Muscle of leg (tissue), 11 donors: ENCODE results near the gene FAM171A1. TPM values are rescaled to one million over a fixed set of nuclear protein-coding genes. Genes with fewer than 3 reads are reported as not detected.
"Not testable (repeated sequence)": the region's sequence is repeated elsewhere in the genome, so short reads cannot be mapped to it uniquely, and the experiment has no call there.

Experiments used
- DNase-seq: peaks from one replicate; pipeline ENCODE4 v3.0.0; 2013
- H3K27ac ChIP-seq: one replicate; pipeline ENCODE4 v1.5.1; 2013; ENCODE audit warnings: mild to moderate bottlenecking, low read length, control low read depth
- H3K27me3 ChIP-seq: one replicate; pipeline ENCODE4 v1.6.1; 2013; ENCODE audit warnings: low read length; ENCODE audit not compliant: control insufficient read depth, insufficient read depth
- H3K36me3 ChIP-seq: one replicate; pipeline ENCODE4 v1.6.1; 2013; ENCODE audit warnings: low read length; ENCODE audit not compliant: control insufficient read depth, insufficient read depth
- H3K4me1 ChIP-seq: one replicate; pipeline ENCODE4 v1.6.1; 2013; ENCODE audit warnings: low read length; ENCODE audit not compliant: control insufficient read depth, insufficient read depth
- H3K4me3 ChIP-seq: one replicate; pipeline ENCODE4 v1.5.1; 2013; ENCODE audit warnings: low read length, control low read depth
- H3K9me3 ChIP-seq: replicated peaks from 2 replicates; pipeline ENCODE4 v1.6.1; 2013; ENCODE audit warnings: low read depth, low read length; ENCODE audit not compliant: control insufficient read depth
- WGBS: methylation state at CpG from one replicate; pipeline ENCODE4 v1.1.5; 2013; ENCODE audit warnings: missing lambda C conversion rate; ENCODE audit not compliant: insufficient coverage; 5-methylcytosine and 5-hydroxymethylcytosine counted together
- polyA plus RNA-seq, 8 donors: library from polyadenylated mRNA; unstranded; fragments of 120-200 nt; gene quantifications; one replicate each; pipeline versions ENCODE4 v1.2.1 to v1.2.3, GENCODE V29; 2013; ENCODE audit warnings: inconsistent platforms in 1 of 8, low replicate concordance in 1 of 8; ENCODE audit not compliant: insufficient read length in 8 of 8, insufficient read depth in 1 of 8
- total RNA-seq: library from RNA; stranded (reverse); fragments of 120-200 nt; gene quantifications from one replicate; pipeline ENCODE4 v1.2.4, GENCODE V29; 2013

The FAM171A1 gene
- total and polyA plus RNA-seq, 9 donors: 19.6 to 50.9 (median 35.3) TPM

DNA sequence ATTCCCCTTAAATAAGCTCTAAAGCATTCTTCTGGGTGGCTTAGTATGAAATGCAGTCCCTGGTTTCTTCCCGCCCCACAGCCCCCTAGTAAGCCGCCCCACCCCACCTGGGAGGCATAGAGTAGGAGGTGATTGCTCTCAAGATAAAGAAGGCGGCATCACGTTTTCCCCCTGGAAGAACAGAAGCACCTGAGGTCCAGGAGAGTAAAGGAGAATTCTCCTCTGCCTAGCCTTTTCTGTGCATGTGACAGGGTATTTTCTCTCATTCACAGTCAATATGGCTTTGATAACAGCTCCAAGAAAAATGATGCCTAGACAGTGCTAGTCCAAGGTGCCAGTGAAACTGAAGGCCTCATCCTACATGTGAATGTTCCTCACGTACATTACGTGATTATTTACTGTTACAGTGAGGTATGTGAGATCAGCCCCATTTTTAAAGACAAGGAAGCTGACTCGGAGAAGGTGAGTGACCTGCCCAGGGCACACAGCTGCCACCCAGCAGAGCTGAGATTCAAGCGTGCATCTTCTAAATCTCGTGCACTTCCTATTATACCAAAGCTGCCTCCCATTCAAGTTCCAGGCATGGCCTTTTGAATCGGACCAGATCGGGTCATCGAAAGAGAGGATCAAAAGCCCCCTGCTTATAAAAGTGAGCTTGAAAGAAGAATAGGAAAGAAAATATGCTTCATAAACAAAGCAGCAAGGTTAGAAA, 59.4 kb downstream of the FAM171A1 start:
- H3K36me3 ChIP-seq: no peaks in the 10 kb centered on the region
- 100% methylated on average over 2 of the region's 12 CpGs for WGBS
- DNase-seq: no peak
- H3K4me3 ChIP-seq: no peak overlapping the region
- no peaks in the 10 kb centered on the region for H3K9me3 ChIP-seq
- H3K4me1 ChIP-seq: peaks cover 24% of the 10 kb centered on the region
- no peak overlapping the region for H3K27ac ChIP-seq
- H3K27me3 ChIP-seq: no peaks in the 10 kb centered on the region

DNA sequence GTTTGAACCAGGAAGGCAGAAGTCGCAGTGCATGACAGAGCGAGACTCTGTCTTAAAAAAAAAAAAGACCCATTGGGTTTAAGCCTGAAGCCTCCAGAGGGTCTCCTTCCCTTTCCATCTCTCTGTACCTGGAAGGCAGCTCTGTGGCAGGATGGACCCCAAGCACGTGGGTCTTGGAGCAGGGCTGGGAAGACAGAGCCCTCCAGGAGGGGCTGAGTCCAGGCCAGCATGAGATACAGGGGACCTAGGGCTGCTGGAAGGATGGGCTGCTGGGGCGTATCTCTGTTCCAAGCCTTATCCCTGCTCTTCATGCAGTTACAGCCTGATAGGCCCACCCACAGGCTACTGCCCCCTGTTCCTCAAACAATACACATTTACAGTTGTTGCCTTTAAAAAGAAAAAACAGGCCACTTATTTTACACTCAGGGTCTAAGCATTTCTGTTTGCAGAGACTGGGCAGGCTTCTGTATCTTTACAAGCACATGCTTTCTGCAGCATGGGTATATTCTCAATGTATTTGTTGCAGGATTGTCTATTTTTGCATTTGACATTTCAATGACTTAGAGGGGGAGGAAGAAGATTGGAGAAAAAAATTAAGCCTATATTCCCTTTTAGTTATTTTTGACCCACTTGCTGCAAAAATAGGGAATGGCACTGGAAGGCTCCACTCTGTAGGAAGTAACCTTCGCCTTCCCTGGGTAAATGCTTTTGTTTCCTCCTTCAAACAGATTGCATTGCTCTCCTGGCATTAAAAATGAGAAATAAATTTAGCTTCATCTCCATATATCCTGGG, 60.1 kb downstream of the FAM171A1 start:
- no peaks in the 10 kb centered on the region for H3K9me3 ChIP-seq
- no peak overlapping the region for H3K4me3 ChIP-seq
- no peaks in the 10 kb centered on the region for H3K36me3 ChIP-seq
- H3K27ac ChIP-seq: no peak overlapping the region
- 87% methylated on average over 2 of the region's 5 CpGs for WGBS
- H3K4me1 ChIP-seq: peaks cover 20% of the 10 kb centered on the region
- H3K27me3 ChIP-seq: no peaks in the 10 kb centered on the region
- DNase-seq: no peak

DNA sequence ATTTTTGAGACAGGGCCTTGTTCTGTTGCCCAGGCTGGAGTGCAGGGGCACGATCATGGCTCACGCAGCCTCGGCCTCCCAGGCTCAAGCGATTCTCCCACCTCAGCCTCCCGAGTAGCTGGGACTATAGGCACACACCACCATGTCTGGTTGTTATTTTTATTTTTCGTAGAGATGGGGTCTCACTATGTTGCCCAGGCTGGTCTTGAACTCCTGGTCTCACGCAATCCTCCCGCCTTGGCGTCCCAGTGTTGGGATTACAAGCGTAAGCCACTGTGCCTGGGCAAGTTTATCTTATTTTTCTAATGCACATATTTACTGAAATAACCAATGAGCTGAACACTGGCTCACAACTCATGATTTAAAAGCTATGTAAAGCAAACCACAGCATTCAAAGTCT, 61.9 kb downstream of the FAM171A1 start:
- Histone ChIP-seq H3K27me3 (no peaks in the 10 kb centered on the region), H3K36me3 (no peaks in the 10 kb centered on the region), H3K27ac (no peak overlapping the region), H3K4me3 (no peak overlapping the region), H3K4me1 (peaks cover 19% of the 10 kb centered on the region), H3K9me3 (no peaks in the 10 kb centered on the region)
- WGBS: 96% methylated on average over 4 of the region's 10 CpGs
- no peak for DNase-seq

DNA sequence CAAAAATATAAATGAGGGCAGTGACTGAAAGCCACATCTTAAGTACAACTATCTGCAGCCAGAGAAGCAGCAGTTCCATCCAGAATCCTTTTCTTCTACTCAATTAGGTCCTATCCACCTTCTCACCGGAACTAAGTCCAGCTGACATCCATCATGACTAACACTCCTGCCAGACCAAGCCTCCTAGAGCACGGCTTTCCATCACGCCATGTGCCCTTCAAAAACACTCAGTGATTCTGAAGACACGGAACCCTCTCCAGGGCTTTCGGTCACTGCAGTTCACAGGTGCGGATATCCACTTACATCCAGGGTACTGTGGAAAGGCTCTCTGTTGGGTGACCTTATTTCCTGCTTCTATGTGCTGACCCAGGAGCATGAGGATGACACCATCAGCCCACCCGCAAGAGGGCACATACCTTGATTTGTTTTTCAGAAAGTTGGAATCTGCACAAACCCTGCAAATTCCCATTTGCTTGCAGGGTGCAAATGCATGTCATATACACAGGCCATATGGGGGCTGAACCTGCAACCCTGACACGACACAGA, 64.3 kb downstream of the FAM171A1 start:
- H3K27ac ChIP-seq: no peak overlapping the region
- H3K27me3 ChIP-seq: no peaks in the 10 kb centered on the region
- H3K4me3 ChIP-seq: no peak overlapping the region
- no peak for DNase-seq
- H3K4me1 ChIP-seq: peaks cover under 1% of the 10 kb centered on the region
- no peaks in the 10 kb centered on the region for H3K9me3 ChIP-seq
- WGBS: 93% methylated on average over 8 of the region's 8 CpGs
- H3K36me3 ChIP-seq: no peaks in the 10 kb centered on the region

DNA sequence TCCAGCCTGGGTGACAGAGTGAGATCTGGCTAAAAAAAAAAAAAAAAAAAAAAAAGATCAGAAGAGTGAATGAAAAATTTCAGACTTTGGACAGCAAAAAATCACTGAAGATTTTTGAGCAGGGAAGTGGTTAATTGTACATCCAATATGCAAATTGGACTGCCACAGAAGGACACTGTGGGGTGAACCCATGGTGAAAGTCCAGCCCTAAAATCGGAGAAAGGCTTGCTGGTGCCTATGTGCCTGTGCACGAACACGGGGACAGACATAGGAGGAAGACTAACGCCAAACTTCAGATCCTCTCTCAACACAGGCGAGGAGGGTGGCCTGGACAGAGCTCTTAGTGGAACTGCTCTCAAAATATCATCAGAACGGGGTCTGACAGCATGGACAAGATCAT, 65.5 kb downstream of the FAM171A1 start:
- no peak for DNase-seq
- no peak overlapping the region for H3K27ac ChIP-seq
- no peak overlapping the region for H3K4me3 ChIP-seq
- H3K4me1 ChIP-seq: peaks cover 3% of the 10 kb centered on the region
- 93% methylated on average over 2 of the region's 6 CpGs for WGBS
- no peaks in the 10 kb centered on the region for H3K36me3 ChIP-seq
- no peaks in the 10 kb centered on the region for H3K9me3 ChIP-seq
- H3K27me3 ChIP-seq: no peaks in the 10 kb centered on the region

DNA sequence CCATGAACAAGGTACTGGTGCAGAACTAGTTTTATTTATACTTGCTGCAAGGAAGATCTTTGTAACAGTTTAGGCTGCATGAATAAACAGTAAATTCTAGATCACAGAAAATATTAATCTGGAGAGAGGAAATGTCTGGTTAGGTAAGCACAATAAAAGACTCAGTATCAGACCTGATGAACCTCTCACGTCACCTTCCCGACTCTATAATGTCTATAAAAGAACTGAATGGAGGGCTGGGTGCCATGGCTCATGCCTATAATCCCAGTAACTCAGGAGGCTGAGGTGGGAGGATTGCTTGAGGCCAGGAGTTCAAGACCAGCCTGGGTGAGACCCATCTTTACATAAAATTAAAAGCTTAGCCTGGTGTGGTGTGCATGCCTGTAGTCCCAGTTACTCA, 65.9 kb downstream of the FAM171A1 start:
- Histone ChIP-seq H3K27me3 (no peaks in the 10 kb centered on the region), H3K27ac (no peak overlapping the region), H3K4me1 (peaks cover 3% of the 10 kb centered on the region), H3K36me3 (no peaks in the 10 kb centered on the region), H3K4me3 (no peak overlapping the region), H3K9me3 (no peaks in the 10 kb centered on the region)
- no CpG with 5 or more reads among the region's 2 CpGs for WGBS
- no peak for DNase-seq

DNA sequence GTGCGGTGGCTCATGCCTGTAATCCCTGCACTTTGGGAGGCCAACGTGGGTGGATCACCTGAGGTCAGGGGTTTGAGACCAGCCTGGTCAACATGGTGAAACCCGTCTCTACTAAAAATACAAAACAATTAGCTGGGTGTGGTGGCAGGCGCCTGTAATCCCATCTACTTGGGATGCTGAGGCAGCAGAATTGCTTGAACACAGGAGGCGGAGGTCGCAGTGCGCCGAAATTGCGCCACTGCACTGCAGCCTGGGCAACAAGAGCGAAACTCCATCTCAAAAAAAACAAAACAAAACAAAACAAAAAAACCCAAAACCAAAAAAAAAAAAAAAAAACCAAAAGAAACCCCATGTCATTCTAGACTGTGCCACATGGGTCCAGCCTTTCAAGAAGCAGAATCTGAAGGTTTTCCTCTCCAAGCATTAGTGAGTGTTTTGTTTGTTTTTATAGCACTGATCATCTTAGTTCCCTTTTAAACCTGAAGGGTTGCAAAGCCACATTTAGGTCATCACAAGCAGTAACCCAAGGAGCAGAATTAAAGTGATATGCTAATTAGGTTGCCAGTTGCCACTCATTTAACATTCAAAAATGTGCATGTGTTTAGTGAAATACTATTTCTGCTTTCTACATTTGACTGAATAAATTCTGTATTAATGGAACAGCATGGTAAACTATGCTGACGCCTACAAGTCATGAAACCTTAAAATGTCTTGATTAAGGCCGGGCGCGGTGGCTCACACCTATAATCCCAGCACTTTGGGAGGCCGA, 68.7 kb downstream of the FAM171A1 start:
- H3K9me3 ChIP-seq, H3K4me3 ChIP-seq: not testable (repeated sequence)

DNA sequence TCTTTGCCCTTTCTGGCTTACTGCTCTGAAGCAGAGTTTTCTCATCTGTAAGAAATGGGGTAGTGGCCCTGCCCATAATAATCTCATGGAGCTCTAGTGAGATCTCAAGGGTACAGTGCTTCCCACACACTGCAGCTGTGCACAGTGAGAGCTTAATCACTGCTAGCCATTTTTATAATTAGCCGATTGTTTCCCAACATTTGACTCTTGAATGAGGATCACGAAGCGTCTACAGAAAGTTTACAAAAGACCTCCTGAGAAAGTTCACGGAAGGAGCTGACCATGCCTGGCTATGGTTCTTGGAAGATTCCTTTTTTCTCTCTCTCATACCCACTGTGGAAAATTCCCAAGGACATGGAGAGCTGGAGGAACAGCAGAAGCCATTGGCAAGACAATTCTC, 70.4 kb downstream of the FAM171A1 start:
- Histone ChIP-seq H3K27ac (no peak overlapping the region), H3K36me3 (no peaks in the 10 kb centered on the region), H3K27me3 (no peaks in the 10 kb centered on the region), H3K4me1 (peaks cover 3% of the 10 kb centered on the region), H3K9me3 (no peaks in the 10 kb centered on the region), H3K4me3 (no peak overlapping the region)
- peak; percentile 52 for DNase-seq
- WGBS: 43% methylated on average over 3 of the region's 4 CpGs

More for the DNA sequence above, 68.7 kb downstream of the FAM171A1 start:
- not testable (repeated sequence) for H3K27ac ChIP-seq, H3K36me3 ChIP-seq, H3K4me1 ChIP-seq, DNase-seq, H3K27me3 ChIP-seq
- whole genome bisulfite sequencing: 96% methylated on average over 10 of the region's 15 CpGs

DNA sequence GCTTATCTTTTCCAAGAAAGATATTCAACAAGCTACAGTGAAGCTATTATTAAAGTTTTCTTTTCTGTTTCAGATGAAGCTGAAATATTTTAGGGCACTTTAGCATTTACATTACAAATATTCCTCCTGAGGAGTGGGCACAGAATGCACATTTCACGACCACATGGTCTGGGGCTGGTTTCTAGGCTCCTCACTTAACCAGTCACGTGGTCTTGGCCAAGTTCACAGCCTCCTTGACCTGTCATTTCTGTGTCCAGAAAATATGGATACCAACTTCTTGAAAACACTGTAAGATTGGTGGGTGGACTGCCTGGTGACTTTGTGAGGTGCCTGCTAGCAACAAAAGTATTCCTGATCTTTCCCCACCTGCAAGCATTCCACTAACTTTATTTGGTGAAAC, 70.9 kb downstream of the FAM171A1 start:
- no peaks in the 10 kb centered on the region for H3K9me3 ChIP-seq
- H3K36me3 ChIP-seq: no peaks in the 10 kb centered on the region
- H3K27ac ChIP-seq: no peak overlapping the region
- peaks cover 5% of the 10 kb centered on the region for H3K4me1 ChIP-seq
- DNase-seq: no peak
- no peaks in the 10 kb centered on the region for H3K27me3 ChIP-seq
- no CpG with 5 or more reads among the region's 2 CpGs for WGBS
- no peak overlapping the region for H3K4me3 ChIP-seq

DNA sequence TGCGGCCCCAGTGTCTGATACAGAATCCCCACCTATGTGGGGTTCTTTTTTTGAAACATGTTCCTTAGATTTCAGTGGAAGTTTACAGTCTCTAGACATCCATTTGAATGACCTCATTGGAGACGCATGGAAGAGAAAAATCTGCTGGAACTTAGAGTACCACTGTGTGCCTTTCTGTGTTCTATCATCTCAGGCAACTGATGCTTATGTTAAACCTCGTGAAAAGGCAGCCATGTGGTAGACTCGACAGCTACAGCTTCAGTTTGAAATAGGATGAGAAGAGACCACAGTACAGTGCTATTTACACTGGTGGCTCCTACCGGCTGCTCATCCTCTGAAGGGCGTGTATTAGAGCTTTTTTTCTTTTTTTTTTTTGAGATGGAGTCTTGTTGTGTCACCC, 74.4 kb downstream of the FAM171A1 start:
- no peaks in the 10 kb centered on the region for H3K27me3 ChIP-seq
- peaks cover 12% of the 10 kb centered on the region for H3K4me1 ChIP-seq
- H3K4me3 ChIP-seq: no peak overlapping the region
- no peaks in the 10 kb centered on the region for H3K36me3 ChIP-seq
- no peak overlapping the region for H3K27ac ChIP-seq
- H3K9me3 ChIP-seq: no peaks in the 10 kb centered on the region
- no peak for DNase-seq
- WGBS: 28% methylated on average over 2 of the region's 6 CpGs
